DND-41 (cell line): ENCODE data around the gene SLC35D3.
"Not testable (repeated sequence)": the region's sequence is repeated elsewhere in the genome, so short reads cannot be mapped to it uniquely, and the experiment has no call there.

Source experiments
- ATAC-seq: fragments of 200-7000 bp; cut with Tn5 transposase; 3 replicates; pipeline ENCODE4 v1.9.1; 2021; ENCODE audit warnings: low read depth; ENCODE audit not compliant: insufficient read depth
- DNase-seq: peaks from one replicate; pipeline ENCODE4 v3.0.0-alpha.2; 2020
- H2AFZ ChIP-seq: 2 replicates; pipeline ENCODE4 v1.6.0; 2012; ENCODE audit warnings: low read depth, low read length
- H3K27ac ChIP-seq: 2 replicates; pipeline ENCODE4 v1.5.1; 2012; ENCODE audit warnings: low read length, inconsistent platforms
- H3K27me3 ChIP-seq: fragments of 200-600 bp; sonication (generic); 2 replicates; pipeline ENCODE4 v1.6.0; 2012; ENCODE audit warnings: low read length, mild to moderate bottlenecking, inconsistent platforms; ENCODE audit not compliant: insufficient read depth, poor library complexity
- H3K36me3 ChIP-seq: 2 replicates; pipeline ENCODE4 v1.5.1; 2012; ENCODE audit warnings: low read length, inconsistent platforms; ENCODE audit not compliant: insufficient read depth
- H3K4me1 ChIP-seq: 2 replicates; pipeline ENCODE4 v1.5.1; 2012; ENCODE audit warnings: mild to moderate bottlenecking, low read length; ENCODE audit not compliant: insufficient read depth
- H3K4me2 ChIP-seq: 2 replicates; pipeline ENCODE4 v1.6.0; 2012; ENCODE audit warnings: mild to moderate bottlenecking, moderate library complexity, low read length, inconsistent platforms; ENCODE audit not compliant: insufficient read depth
- H3K4me3 ChIP-seq, 2 experiments: fragments of 200-600 bp in 1 of 2; shearing (Covaris generic) in 1 of 2; 2 replicates each; pipeline ENCODE4 v1.5.1; 2012 to 2016; ENCODE audit warnings: inconsistent platforms in 2 of 2, low read length in 2 of 2, mild to moderate bottlenecking in 2 of 2, low read depth in 1 of 2, moderate library complexity in 1 of 2
- H3K79me2 ChIP-seq: 2 replicates; pipeline ENCODE4 v1.6.0; 2012; ENCODE audit warnings: low read length, inconsistent platforms; ENCODE audit not compliant: insufficient read depth
- H3K9ac ChIP-seq: 2 replicates; pipeline ENCODE4 v1.6.0; 2012; ENCODE audit warnings: low read depth, mild to moderate bottlenecking, inconsistent platforms, low read length, moderate library complexity
- H3K9me3 ChIP-seq: 2 replicates; pipeline ENCODE4 v1.5.1; 2012; ENCODE audit warnings: low read length, moderate library complexity, mild to moderate bottlenecking, inconsistent platforms; ENCODE audit not compliant: insufficient read depth, severe bottlenecking
- H4K20me1 ChIP-seq: 2 replicates; pipeline ENCODE4 v1.6.0; 2012; ENCODE audit warnings: low read length; ENCODE audit not compliant: insufficient read depth
- EZH2 ChIP-seq: IDR thresholded peaks from 3 replicates; pipeline ENCODE4 v1.6.1; 2012; ENCODE audit warnings: borderline replicate concordance, low read depth, mild to moderate bottlenecking, moderate library complexity, low read length, inconsistent platforms; ENCODE audit not compliant: severe bottlenecking
- TF ChIP-seq, protein P1 (sequence below): IDR thresholded peaks from 2 replicates; pipeline ENCODE4 v1.5.1; 2012; ENCODE audit warnings: borderline replicate concordance, low read length, moderate library complexity, mild to moderate bottlenecking; ENCODE audit not compliant: poor library complexity, severe bottlenecking; ENCODE audit errors: extremely low read depth

The SLC35D3 gene

DNA sequence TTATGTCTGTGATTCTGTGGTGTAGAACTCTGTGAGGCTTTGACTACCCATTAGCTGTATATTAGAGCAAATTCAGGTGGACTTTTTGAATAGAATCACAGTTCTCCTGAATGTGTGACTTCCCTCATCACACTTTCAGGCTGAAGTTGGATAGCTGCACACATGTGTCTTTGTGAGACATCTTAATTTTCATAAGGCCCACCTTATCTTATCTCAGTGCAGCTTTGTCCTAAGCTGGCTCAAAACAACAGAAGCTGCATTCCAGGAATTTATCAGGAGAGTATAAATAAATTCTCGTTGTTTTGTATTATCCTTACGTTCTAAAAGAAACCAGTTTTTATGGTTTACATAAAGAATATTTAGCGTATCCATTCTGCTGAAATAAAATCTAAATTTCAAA is 26.2 kb upstream of the SLC35D3 start:
- H3K4me3 ChIP-seq: no peak overlapping the region
- H4K20me1 ChIP-seq: no peaks in the 10 kb centered on the region
- peaks cover 11% of the 10 kb centered on the region; the same call in 1 of the 2 replicates for H3K36me3 ChIP-seq
- no peaks in the 10 kb centered on the region for H3K9me3 ChIP-seq
- no peaks in the 10 kb centered on the region for H3K79me2 ChIP-seq
- no peak overlapping the region for H3K9ac ChIP-seq
- no peaks in the 10 kb centered on the region for H3K27me3 ChIP-seq
- ATAC-seq (no peak), DNase-seq (no peak)
- TF ChIP-seq, protein P1, sequence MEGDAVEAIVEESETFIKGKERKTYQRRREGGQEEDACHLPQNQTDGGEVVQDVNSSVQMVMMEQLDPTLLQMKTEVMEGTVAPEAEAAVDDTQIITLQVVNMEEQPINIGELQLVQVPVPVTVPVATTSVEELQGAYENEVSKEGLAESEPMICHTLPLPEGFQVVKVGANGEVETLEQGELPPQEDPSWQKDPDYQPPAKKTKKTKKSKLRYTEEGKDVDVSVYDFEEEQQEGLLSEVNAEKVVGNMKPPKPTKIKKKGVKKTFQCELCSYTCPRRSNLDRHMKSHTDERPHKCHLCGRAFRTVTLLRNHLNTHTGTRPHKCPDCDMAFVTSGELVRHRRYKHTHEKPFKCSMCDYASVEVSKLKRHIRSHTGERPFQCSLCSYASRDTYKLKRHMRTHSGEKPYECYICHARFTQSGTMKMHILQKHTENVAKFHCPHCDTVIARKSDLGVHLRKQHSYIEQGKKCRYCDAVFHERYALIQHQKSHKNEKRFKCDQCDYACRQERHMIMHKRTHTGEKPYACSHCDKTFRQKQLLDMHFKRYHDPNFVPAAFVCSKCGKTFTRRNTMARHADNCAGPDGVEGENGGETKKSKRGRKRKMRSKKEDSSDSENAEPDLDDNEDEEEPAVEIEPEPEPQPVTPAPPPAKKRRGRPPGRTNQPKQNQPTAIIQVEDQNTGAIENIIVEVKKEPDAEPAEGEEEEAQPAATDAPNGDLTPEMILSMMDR: no peak
- no peak for TF ChIP-seq EZH2
- H3K27ac ChIP-seq: no peak overlapping the region
- H2AFZ ChIP-seq: no peak overlapping the region
- H3K4me1 ChIP-seq: no peaks in the 10 kb centered on the region
- H3K4me2 ChIP-seq: no peak overlapping the region

DNA sequence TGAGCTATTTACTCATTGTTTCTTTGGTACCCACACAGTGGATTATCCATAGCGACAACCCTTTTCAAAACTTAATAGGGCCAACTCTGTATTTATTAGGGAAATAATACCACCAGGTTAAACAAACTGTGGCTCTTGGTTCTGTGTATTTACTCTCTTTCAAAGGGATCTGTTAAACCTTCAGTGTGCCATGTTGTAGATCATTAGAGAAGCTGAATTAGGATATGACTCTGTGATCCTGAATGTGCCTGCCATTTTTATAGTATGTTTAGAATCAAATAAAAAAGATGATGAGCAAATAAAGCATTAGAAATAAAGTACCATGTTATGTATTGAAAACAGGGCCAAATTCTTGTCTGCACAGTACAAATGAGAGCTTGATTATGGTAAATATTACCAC is 25.0 kb upstream of the SLC35D3 start:
- no peaks in the 10 kb centered on the region for H3K27me3 ChIP-seq
- no peak overlapping the region for H3K4me3 ChIP-seq
- ATAC-seq (no peak), DNase-seq (no peak)
- H3K36me3 ChIP-seq: peaks cover 15% of the 10 kb centered on the region; the same call in 1 of the 2 replicates
- H3K79me2 ChIP-seq: no peaks in the 10 kb centered on the region
- H2AFZ ChIP-seq: no peak overlapping the region
- no peak overlapping the region for H3K4me2 ChIP-seq
- no peaks in the 10 kb centered on the region for H3K9me3 ChIP-seq
- no peak overlapping the region for H3K9ac ChIP-seq
- H4K20me1 ChIP-seq: no peaks in the 10 kb centered on the region
- H3K27ac ChIP-seq: no peak overlapping the region
- TF ChIP-seq EZH2: no peak
- TF ChIP-seq, protein P1: no peak
- H3K4me1 ChIP-seq: no peaks in the 10 kb centered on the region

DNA sequence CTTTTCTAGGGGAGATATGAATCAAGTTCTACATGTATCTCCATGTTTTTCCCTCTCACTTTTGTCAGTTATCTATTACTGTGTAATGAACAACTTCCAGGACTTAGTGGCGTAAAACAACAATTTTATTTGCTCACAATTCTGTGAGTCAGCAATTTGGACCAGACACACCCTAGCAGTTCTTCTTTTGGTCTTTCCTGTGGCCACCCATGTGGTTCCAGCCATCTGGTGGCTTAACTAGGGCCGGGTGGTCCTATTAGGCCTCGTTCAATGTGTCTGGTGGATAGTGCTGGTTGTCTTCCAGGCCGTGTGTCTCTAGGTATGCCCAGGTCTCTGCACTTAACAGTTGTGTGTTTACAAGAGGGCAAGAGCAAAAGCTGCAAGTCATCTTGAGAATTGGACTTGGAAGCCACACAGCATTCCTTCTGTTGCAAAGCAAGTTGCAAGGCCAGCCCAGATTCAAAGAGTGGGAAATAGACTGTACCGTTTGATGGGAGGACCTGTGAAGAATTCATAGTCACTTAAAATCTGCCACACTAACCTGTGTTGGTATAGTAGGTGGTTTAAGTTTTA is 20.8 kb upstream of the SLC35D3 start:
- H4K20me1 ChIP-seq: no peaks in the 10 kb centered on the region
- H3K79me2 ChIP-seq: no peaks in the 10 kb centered on the region

DNA sequence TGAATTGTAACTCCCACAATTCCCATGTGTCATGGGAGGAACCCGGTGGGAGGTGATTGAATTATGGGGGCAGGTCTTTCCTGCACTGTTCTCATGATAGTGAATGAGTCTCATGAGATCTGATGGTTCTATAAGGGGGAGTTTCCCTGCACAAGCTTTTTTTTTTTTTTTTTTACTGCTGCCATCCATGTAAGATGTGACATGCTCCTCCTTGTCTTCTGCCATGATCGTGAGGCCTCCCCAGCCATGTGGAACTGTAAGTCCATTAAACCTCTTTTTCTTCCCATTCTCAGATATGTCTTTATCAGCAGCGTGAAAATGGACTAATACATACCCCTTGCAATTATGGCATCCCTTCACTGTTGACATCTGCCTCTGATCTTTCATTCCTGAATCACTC is 17.6 kb upstream of the SLC35D3 start:
- H3K36me3 ChIP-seq: peaks cover 29% of the 10 kb centered on the region; the same call in 1 of the 2 replicates
- not testable (repeated sequence) for ATAC-seq

More for the DNA sequence above, 20.8 kb upstream of the SLC35D3 start:
- Histone ChIP-seq H3K4me3 (no peak overlapping the region), H3K4me1 (no peaks in the 10 kb centered on the region), H2AFZ (no peak overlapping the region), H3K9ac (no peak overlapping the region), H3K4me2 (no peak overlapping the region), H3K27ac (no peak overlapping the region), H3K27me3 (no peaks in the 10 kb centered on the region), H3K36me3 (peaks cover 29% of the 10 kb centered on the region; the same call in 1 of the 2 replicates), H3K9me3 (no peaks in the 10 kb centered on the region)
- DNase-seq (no peak), ATAC-seq (no peak)
- no peak for TF ChIP-seq EZH2
- TF ChIP-seq, protein P1: no peak

More for the DNA sequence above, 17.6 kb upstream of the SLC35D3 start:
- not testable (repeated sequence) for H3K4me3 ChIP-seq, H3K27me3 ChIP-seq, H3K79me2 ChIP-seq, H2AFZ ChIP-seq, H3K9ac ChIP-seq, H3K27ac ChIP-seq, H3K9me3 ChIP-seq, H4K20me1 ChIP-seq, H3K4me1 ChIP-seq, DNase-seq, H3K4me2 ChIP-seq
